ENCODE results near the gene PPM1E.
"Not testable (repeated sequence)": the region's sequence is repeated elsewhere in the genome, so short reads cannot be mapped to it uniquely, and the experiment has no call there.

PPM1E gene

DNA sequence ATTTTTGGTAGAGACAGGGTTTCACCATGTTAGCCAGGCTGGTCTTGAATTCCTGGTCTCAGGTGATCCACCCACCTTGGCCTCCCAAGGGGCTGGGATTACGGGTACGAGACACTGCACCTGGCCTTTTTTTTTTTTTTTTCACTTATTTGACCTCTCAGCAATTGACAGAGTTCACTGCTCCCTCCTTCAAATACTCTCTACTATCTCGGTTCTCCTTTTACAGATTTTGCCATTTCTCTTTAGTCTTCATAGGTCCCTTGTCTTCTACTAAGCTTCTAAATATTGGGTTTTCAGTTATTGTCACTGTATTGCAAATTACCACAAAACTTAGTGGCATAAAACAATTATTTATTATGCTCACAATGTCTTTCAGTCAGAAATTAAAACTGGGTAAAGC is 191.8 kb downstream of the PPM1E start (continued):
- no peak for TF ChIP-seq ZFP30 (CRISPR knock-in tag; IDR thresholded peaks at IDR 0.05)
- no peak for TF ChIP-seq SNAI2 (CRISPR knock-in tag; IDR thresholded peaks at IDR 0.05)
- TF ChIP-seq ZFP3 (CRISPR knock-in tag; IDR thresholded peaks at IDR 0.05) = no peak
- no peak for TF ChIP-seq RARB (CRISPR knock-in tag; IDR thresholded peaks at IDR 0.05)
- no peak for TF ChIP-seq ESRRG (CRISPR knock-in tag; IDR thresholded peaks at IDR 0.05)
- no peak for TF ChIP-seq TCF4 (CRISPR knock-in tag; IDR thresholded peaks at IDR 0.05; ENCODE audit: borderline replicate concordance)
- TF ChIP-seq, protein P1, sequence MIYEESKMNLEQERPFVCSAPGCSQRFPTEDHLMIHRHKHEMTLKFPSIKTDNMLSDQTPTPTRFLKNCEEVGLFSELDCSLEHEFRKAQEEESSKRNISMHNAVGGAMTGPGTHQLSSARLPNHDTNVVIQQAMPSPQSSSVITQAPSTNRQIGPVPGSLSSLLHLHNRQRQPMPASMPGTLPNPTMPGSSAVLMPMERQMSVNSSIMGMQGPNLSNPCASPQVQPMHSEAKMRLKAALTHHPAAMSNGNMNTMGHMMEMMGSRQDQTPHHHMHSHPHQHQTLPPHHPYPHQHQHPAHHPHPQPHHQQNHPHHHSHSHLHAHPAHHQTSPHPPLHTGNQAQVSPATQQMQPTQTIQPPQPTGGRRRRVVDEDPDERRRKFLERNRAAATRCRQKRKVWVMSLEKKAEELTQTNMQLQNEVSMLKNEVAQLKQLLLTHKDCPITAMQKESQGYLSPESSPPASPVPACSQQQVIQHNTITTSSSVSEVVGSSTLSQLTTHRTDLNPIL (CRISPR knock-in tag; IDR thresholded peaks at IDR 0.05; ENCODE audit: low read depth) = no peak
- TF ChIP-seq, protein P2, sequence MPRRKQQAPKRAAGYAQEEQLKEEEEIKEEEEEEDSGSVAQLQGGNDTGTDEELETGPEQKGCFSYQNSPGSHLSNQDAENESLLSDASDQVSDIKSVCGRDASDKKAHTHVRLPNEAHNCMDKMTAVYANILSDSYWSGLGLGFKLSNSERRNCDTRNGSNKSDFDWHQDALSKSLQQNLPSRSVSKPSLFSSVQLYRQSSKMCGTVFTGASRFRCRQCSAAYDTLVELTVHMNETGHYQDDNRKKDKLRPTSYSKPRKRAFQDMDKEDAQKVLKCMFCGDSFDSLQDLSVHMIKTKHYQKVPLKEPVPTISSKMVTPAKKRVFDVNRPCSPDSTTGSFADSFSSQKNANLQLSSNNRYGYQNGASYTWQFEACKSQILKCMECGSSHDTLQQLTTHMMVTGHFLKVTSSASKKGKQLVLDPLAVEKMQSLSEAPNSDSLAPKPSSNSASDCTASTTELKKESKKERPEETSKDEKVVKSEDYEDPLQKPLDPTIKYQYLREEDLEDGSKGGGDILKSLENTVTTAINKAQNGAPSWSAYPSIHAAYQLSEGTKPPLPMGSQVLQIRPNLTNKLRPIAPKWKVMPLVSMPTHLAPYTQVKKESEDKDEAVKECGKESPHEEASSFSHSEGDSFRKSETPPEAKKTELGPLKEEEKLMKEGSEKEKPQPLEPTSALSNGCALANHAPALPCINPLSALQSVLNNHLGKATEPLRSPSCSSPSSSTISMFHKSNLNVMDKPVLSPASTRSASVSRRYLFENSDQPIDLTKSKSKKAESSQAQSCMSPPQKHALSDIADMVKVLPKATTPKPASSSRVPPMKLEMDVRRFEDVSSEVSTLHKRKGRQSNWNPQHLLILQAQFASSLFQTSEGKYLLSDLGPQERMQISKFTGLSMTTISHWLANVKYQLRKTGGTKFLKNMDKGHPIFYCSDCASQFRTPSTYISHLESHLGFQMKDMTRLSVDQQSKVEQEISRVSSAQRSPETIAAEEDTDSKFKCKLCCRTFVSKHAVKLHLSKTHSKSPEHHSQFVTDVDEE (CRISPR knock-in tag; IDR thresholded peaks at IDR 0.05) = no peak

DNA sequence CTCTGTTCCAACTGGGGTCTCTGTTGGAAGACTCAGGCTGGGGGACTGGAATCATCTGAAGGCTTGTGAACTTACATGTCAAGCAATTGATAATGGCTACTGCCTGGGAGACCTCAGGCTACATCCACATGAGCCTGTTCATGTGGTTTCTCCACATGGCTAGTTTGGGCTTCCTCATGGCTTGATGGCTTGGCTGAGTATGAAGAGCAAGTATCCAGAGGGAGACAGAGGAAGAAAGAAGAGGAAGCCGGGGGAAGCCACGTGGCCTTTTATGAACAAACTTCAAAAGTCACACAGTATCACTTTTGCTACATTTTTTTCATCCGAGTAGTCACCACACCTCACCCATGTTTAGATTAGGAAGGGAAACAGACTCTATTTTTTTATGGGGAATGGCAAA is 192.2 kb downstream of the PPM1E start:
- ATAC-seq = no peak
- TF ChIP-seq, protein P3, sequence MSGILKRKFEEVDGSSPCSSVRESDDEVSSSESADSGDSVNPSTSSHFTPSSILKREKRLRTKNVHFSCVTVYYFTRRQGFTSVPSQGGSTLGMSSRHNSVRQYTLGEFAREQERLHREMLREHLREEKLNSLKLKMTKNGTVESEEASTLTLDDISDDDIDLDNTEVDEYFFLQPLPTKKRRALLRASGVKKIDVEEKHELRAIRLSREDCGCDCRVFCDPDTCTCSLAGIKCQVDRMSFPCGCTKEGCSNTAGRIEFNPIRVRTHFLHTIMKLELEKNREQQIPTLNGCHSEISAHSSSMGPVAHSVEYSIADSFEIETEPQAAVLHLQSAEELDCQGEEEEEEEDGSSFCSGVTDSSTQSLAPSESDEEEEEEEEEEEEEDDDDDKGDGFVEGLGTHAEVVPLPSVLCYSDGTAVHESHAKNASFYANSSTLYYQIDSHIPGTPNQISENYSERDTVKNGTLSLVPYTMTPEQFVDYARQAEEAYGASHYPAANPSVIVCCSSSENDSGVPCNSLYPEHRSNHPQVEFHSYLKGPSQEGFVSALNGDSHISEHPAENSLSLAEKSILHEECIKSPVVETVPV (CRISPR knock-in tag; IDR thresholded peaks at IDR 0.05) = no peak
- TF ChIP-seq ZNF70 (CRISPR knock-in tag; IDR thresholded peaks at IDR 0.05) (no peak), SNAI2 (CRISPR knock-in tag; IDR thresholded peaks at IDR 0.05) (no peak), ESRRG (CRISPR knock-in tag; IDR thresholded peaks at IDR 0.05) (no peak), ZNF8 (CRISPR knock-in tag; IDR thresholded peaks at IDR 0.05) (no peak), ZFP3 (CRISPR knock-in tag; IDR thresholded peaks at IDR 0.05) (no peak), OSR1 (CRISPR knock-in tag; IDR thresholded peaks at IDR 0.05) (no peak), GLIS3 (CRISPR knock-in tag; IDR thresholded peaks at IDR 0.05) (no peak), TOX (CRISPR knock-in tag; IDR thresholded peaks at IDR 0.05; ENCODE audit: borderline replicate concordance) (no peak), ARNTL (CRISPR knock-in tag; IDR thresholded peaks at IDR 0.05; ENCODE audit: borderline replicate concordance, low read depth) (no peak), TCF4 (CRISPR knock-in tag; IDR thresholded peaks at IDR 0.05; ENCODE audit: borderline replicate concordance) (no peak), ZFP30 (CRISPR knock-in tag; IDR thresholded peaks at IDR 0.05) (no peak), ZC3H10 (CRISPR knock-in tag; IDR thresholded peaks at IDR 0.05) (no peak), CSDC2 (CRISPR knock-in tag; IDR thresholded peaks at IDR 0.05) (no peak)
- TF ChIP-seq, protein P1 (CRISPR knock-in tag; IDR thresholded peaks at IDR 0.05; ENCODE audit: low read depth) = no peak
- TF ChIP-seq, protein P4, sequence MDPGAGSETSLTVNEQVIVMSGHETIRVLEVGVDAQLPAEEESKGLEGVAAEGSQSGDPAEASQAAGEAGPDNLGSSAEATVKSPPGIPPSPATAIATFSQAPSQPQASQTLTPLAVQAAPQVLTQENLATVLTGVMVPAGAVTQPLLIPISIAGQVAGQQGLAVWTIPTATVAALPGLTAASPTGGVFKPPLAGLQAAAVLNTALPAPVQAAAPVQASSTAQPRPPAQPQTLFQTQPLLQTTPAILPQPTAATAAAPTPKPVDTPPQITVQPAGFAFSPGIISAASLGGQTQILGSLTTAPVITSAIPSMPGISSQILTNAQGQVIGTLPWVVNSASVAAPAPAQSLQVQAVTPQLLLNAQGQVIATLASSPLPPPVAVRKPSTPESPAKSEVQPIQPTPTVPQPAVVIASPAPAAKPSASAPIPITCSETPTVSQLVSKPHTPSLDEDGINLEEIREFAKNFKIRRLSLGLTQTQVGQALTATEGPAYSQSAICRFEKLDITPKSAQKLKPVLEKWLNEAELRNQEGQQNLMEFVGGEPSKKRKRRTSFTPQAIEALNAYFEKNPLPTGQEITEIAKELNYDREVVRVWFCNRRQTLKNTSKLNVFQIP (CRISPR knock-in tag; IDR thresholded peaks at IDR 0.05; ENCODE audit: borderline replicate concordance, low read depth) = no peak
- TF ChIP-seq, protein P5, sequence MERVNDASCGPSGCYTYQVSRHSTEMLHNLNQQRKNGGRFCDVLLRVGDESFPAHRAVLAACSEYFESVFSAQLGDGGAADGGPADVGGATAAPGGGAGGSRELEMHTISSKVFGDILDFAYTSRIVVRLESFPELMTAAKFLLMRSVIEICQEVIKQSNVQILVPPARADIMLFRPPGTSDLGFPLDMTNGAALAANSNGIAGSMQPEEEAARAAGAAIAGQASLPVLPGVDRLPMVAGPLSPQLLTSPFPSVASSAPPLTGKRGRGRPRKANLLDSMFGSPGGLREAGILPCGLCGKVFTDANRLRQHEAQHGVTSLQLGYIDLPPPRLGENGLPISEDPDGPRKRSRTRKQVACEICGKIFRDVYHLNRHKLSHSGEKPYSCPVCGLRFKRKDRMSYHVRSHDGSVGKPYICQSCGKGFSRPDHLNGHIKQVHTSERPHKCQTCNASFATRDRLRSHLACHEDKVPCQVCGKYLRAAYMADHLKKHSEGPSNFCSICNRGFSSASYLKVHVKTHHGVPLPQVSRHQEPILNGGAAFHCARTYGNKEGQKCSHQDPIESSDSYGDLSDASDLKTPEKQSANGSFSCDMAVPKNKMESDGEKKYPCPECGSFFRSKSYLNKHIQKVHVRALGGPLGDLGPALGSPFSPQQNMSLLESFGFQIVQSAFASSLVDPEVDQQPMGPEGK (CRISPR knock-in tag; IDR thresholded peaks at IDR 0.05; ENCODE audit: borderline replicate concordance) = no peak

DNA sequence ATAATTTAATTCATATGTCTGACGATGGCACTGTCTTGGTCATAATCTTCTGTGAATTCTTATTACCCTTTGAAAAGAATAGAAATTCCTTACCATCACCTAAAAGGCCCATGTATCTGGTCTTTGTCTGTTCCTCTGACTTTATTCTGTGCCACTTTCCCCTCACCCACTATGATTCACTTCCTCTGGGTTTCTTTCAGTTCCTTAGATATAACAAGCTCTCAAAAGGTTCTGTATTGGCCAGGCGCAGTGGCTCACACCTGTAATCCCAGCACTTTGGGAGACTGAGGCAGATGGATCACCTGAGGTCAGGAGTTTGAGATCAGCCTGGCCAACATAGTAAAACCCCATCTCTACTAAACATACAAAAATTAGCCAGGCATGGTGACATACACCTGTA is 198.7 kb downstream of the PPM1E start:
- ATAC-seq = not testable (repeated sequence)
